ENCODE data around the gene DOK6.

Gene DOK6

GRCh38 chr18:69898241-69898861 is 497.7 kb downstream of the DOK6 start:
- no peak for DNase-seq
